Progenitor cell of endocrine pancreas (in vitro differentiated cells): ENCODE data around the gene SLITRK3. TPM values are rescaled to one million over a fixed set of nuclear protein-coding genes. Genes with fewer than 3 reads are reported as not detected.

Experiments
- DNase-seq: peaks from one replicate; pipeline ENCODE4 v3.0.0; 2021; ENCODE audit warnings: low spot score; ENCODE audit not compliant: unreplicated experiment
- H3K27ac Mint-ChIP-seq: 2 replicates; pipeline ENCODE4 v1.8.0; 2021; ENCODE audit warnings: mild to moderate bottlenecking, moderate library complexity, mixed read lengths
- H3K27me3 Mint-ChIP-seq: 2 replicates; pipeline ENCODE4 v1.8.0; 2021; ENCODE audit warnings: mixed read lengths
- H3K36me3 Mint-ChIP-seq: 2 replicates; pipeline ENCODE4 v1.8.0; 2022; ENCODE audit warnings: mixed read lengths; ENCODE audit not compliant: insufficient read depth
- H3K4me1 Mint-ChIP-seq: 2 replicates; pipeline ENCODE4 v1.8.0; 2021; ENCODE audit warnings: low read depth, mixed read lengths
- H3K4me3 Mint-ChIP-seq: 2 replicates; pipeline ENCODE4 v1.8.0; 2021; ENCODE audit warnings: low read depth, mild to moderate bottlenecking, moderate library complexity, mixed read lengths
- H3K9me3 Mint-ChIP-seq: 2 replicates; pipeline ENCODE4 v1.8.0; 2021; ENCODE audit warnings: low read depth, mixed read lengths
- total RNA-seq: library from RNA; stranded (reverse); gene quantifications from 2 replicates; pipeline ENCODE4 v1.2.1, GENCODE V29; 2021
- TF ChIP-seq, protein P1 (sequence below): fragments of 200-600 bp; sonication (generic); IDR thresholded peaks from one replicate; pipeline ENCODE4 v1.5.0; 2021; ENCODE audit warnings: antibody characterized with exemption, mild to moderate bottlenecking; ENCODE audit not compliant: unreplicated experiment

SLITRK3 gene
- total RNA-seq, 1 donor from 2014 or later = not detected

DNA sequence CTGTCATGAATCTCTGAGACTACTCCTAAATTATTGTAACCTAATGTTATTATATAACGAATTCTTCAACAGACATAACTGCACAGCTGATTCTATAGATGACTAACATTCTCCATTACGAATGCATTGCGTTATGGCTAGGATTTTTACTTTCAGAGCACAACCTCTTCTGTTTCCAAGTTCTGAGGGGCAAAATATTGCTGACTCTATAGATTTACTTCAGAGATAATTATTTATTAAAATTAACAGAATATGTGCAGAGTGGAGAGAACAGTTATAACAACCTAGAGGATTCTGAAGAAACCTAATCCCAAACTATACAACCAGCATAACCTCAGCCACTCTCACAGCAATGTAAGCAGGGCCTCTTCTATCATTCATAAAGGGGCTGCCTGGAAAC, 25.9 kb downstream of the SLITRK3 start:
- TF ChIP-seq, protein P1, sequence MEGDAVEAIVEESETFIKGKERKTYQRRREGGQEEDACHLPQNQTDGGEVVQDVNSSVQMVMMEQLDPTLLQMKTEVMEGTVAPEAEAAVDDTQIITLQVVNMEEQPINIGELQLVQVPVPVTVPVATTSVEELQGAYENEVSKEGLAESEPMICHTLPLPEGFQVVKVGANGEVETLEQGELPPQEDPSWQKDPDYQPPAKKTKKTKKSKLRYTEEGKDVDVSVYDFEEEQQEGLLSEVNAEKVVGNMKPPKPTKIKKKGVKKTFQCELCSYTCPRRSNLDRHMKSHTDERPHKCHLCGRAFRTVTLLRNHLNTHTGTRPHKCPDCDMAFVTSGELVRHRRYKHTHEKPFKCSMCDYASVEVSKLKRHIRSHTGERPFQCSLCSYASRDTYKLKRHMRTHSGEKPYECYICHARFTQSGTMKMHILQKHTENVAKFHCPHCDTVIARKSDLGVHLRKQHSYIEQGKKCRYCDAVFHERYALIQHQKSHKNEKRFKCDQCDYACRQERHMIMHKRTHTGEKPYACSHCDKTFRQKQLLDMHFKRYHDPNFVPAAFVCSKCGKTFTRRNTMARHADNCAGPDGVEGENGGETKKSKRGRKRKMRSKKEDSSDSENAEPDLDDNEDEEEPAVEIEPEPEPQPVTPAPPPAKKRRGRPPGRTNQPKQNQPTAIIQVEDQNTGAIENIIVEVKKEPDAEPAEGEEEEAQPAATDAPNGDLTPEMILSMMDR = no peak
- Mint-ChIP-seq H3K36me3 (no peaks in the 10 kb centered on the region), H3K27ac (no peak overlapping the region), H3K27me3 (no peaks in the 10 kb centered on the region), H3K9me3 (peaks cover 4% of the 10 kb centered on the region), H3K4me1 (no peaks in the 10 kb centered on the region), H3K4me3 (no peak overlapping the region)
- no peak for DNase-seq

DNA sequence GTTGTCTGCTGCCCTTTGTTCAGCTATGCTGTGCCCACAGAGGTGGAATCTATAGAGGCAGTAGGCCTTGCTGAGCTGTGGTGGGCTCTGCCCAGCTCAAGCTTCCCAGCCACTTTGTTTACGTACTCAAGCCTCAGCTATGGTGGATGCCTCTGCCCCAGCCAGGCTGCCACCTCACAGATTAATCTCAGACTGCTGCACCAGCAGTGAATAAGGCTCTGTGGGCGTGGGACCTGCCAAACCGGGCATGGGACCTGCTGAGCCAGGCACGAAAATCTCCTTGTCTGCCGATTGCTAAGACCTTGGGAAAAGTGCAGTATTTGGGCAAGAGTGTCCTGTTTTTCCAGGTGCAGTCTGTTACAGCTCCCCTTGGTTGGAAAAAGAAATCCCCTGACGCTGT, 26.8 kb downstream of the SLITRK3 start:
- peaks cover 4% of the 10 kb centered on the region for H3K9me3 Mint-ChIP-seq
- no peak for DNase-seq
- H3K27me3 Mint-ChIP-seq = no peaks in the 10 kb centered on the region
- TF ChIP-seq, protein P1 = no peak
- no peak overlapping the region for H3K27ac Mint-ChIP-seq
- no peaks in the 10 kb centered on the region for H3K4me1 Mint-ChIP-seq
- no peak overlapping the region for H3K4me3 Mint-ChIP-seq
- H3K36me3 Mint-ChIP-seq = no peaks in the 10 kb centered on the region

DNA sequence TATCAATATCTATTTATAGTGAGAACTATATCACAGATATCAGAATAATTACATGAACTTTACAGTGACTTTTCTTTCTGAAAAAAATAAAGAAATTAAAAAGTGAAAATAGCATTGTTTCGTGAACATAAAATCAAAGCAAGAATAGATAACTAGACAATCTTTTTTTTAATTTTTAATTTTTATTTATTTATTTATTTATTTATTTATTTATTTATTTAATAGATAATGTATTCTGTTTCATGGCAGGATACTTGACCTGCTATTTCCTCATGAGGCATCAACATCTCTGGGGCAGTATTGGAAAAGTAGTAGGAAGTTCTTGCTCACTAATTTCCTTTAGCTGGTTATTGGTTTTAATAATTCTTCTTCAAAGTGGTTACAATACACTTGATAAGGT, 33.3 kb downstream of the SLITRK3 start:
- H3K27ac Mint-ChIP-seq = no peak overlapping the region
- H3K36me3 Mint-ChIP-seq = no peaks in the 10 kb centered on the region
- TF ChIP-seq, protein P1 = no peak
- no peaks in the 10 kb centered on the region for H3K9me3 Mint-ChIP-seq
- no peaks in the 10 kb centered on the region for H3K27me3 Mint-ChIP-seq
- H3K4me1 Mint-ChIP-seq = no peaks in the 10 kb centered on the region
- no peak overlapping the region for H3K4me3 Mint-ChIP-seq
- no peak for DNase-seq

GRCh38 chr3:165159760-165160421, 36.3 kb downstream of the SLITRK3 start:
- no peak for DNase-seq
- H3K27me3 Mint-ChIP-seq = no peaks in the 10 kb centered on the region
- H3K4me3 Mint-ChIP-seq = no peak overlapping the region
- no peaks in the 10 kb centered on the region for H3K9me3 Mint-ChIP-seq
- H3K27ac Mint-ChIP-seq = no peak overlapping the region
- TF ChIP-seq, protein P1 = no peak
- H3K36me3 Mint-ChIP-seq = no peaks in the 10 kb centered on the region
- H3K4me1 Mint-ChIP-seq = no peaks in the 10 kb centered on the region

DNA sequence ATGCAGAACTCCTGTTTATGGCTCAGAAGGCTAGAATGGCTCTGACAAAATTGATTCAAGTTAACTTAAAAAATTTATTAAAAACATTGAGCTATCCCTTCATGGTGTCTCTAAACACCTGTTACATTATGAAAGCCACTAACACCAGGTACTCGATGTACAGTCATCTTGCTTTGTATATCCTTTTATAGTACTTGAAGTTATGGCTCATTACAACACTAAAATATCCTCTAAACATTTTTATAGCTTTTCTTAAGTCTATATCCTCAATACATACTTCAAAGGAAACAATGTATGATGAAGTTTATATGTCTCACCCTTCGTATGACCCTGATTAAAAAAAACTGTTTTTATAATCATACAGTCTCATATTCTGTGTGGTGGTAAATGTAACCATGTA, 38.2 kb downstream of the SLITRK3 start:
- Mint-ChIP-seq H3K4me3 (no peak overlapping the region), H3K4me1 (no peaks in the 10 kb centered on the region), H3K27me3 (no peaks in the 10 kb centered on the region), H3K27ac (no peak overlapping the region), H3K9me3 (no peaks in the 10 kb centered on the region), H3K36me3 (no peaks in the 10 kb centered on the region)
- DNase-seq = no peak
- TF ChIP-seq, protein P1 = no peak
